NCI-H446 treated with DMSO at 0.1 percent for 48 hours (cell line): Measurements from ENCODE around the gene IGFL3.
"Not testable (repeated sequence)": the region's sequence is repeated elsewhere in the genome, so short reads cannot be mapped to it uniquely, and the experiment has no call there.

Source experiments
- DNase-seq: peaks from one replicate; lab custom pipeline; 2025; lab: John Stamatoyannopoulos, UW

The IGFL3 gene

DNA sequence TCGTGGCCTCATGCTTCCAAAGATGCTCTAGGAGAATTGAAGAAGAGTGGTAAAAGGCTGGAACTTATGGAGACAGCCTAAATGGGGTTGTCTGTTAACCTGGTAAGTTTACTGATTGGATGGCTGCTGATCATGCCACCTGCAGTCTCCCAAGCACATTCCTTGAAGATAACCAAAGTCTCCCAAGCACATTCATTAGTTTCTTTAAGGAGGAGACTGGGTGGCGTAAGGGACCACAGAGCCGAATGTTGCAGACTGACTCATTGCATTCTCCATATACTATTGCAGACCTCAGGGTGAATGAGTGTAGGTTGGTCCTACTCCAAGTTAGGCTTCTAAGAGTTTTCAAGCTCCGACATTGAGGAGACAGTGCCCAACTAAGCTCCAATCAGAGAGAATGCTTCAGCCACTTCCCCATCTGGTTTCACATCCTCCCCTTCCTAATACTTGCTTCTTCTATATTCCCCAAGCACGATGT is at the start of gene IGFL3:
Gene IGFL3 (minus strand): TSS at position 51 of the 478 bp plus-strand sequence. CDS start 39 bp downstream, at position 12.
- no peak for DNase-seq

DNA sequence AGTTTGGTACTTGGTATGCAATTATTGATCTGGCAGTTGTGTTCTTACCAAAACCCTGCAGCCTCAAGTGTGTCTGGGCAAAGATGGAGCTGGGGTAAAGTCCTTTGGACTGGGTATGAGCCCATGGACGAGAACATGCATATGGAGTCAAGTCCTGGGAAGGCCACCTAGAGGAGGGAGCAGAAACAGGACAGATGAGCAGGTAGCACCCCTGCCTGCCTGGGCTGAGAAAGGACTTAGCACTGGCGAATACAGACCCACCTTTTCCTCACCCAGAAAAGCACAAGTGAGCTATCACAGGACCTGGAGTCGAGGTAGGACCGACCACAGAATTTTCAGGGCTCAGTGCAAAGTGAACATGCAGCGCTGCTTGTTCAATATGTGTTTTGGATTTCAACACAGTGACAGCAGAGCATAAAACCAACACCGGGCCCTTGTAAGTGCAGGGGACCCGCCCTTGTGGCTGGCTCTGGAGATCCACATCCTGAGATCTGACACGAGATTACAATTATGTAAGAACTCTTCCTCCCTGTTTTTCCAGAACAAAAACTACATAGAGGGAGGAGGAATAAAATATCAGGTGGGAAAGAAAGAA is 49.5 kb upstream of the IGFL3 start:
- no peak for DNase-seq

DNA sequence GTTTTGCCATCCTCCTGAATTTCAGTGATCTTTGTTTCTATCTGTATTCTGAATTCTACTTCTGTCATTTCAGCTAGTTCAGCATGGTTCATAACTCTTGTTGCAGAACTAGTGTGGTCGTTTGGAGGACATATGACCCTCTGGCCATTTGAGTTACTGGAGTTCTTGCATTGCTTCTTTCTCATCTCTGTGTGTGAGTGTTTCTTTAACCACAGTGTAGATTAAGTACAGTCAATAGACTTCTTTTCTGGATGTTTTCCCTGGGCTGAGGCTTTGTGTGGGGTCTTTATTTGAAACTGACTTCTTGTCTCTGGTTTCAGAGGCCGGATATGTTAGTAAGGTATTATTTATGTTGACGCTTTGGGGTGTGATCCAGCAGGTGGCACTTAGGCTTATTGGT is 38.2 kb upstream of the IGFL3 start:
- no peak for DNase-seq

DNA sequence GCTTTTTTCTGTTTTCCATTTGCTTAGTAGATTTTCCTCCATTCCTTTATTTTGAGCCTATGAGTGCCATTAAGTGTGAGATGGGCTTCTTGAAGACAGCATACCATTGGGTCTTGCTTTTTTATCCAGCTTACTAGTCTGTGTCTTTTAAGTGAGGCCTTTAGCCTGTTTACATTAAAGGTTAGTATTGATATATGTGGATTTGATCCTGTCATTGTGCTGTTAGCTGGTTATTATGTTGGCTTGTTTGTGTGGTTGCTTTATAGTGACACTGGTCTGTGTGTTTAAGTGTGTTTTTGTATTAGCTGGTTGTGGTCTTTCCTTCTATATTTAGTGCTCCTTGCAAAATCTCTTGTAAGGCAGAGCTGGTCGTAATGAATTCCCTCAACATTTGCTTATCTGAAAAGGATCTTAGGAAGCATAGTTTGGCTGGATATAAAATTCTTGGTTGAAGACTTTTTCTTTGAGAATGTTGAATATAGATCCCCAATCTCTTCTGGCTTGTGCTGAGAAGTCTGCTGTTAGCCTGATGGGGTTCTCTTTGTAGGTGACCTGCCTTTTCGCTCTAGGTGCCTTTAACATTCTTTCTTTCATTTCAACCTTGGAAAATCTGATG is 37.3 kb upstream of the IGFL3 start:
- not testable (repeated sequence) for DNase-seq

DNA sequence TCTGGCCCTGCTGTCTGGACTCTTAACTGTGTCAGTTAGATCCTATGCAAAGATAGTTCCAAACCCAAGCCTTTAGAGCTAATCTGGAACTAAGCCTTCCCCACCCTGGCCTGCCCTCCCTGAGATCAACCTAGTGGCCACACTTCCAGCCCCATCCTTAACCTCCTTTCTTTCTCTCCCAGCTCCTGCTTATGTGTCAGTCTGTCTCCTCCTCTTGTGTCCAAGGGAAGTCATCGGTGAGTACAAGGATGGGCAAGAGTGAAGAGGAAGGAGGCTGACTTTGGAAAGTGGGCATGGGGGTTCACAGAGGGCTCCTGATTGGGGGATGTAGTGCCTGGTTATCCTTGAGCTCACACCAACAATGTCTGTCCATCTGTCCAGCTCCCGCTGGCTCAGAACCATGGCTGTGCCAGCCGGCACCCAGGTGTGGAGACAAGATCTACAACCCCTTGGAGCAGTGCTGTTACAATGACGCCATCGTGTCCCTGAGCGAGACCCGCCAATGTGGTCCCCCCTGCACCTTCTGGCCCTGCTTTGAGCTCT is 35.8 kb upstream of the IGFL3 start:
- no peak for DNase-seq

DNA sequence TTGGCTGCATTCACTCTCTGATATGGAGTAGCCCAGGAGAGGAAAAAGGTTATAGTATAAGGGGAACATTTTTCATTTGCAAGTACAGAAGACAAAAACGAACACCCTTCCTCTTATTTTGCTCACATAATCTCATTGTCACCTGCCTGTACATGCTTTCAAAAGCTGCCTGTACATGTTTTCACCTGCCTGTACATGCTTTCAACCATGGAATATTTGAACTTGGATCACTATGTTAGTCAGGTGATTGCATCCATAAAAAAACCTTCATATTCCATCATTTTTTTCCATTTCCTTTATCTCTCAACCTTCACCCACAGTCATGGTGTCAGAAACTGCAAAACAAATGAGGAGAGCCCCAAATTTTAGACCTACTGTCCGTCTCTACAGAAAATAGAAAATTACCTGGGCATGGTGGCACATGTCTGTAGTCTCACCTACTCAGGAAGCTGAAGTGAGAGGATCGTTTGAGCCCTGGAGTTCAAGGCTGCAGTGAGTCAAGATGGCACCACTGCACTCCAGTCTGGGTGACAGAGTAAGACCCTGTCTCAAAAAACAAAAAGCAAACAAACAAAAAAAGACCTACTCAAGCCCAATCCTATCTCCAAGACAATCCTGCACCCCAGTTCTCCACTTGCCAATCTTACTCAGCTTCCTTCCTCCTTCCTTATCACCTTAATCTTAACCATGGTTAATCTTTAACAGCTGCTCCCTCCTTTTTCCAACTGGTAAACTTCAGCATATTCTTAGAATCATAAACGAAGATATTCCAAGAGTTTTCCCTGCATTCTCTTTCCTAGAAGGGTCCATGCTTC is 35.1 kb upstream of the IGFL3 start:
- no peak for DNase-seq

DNA sequence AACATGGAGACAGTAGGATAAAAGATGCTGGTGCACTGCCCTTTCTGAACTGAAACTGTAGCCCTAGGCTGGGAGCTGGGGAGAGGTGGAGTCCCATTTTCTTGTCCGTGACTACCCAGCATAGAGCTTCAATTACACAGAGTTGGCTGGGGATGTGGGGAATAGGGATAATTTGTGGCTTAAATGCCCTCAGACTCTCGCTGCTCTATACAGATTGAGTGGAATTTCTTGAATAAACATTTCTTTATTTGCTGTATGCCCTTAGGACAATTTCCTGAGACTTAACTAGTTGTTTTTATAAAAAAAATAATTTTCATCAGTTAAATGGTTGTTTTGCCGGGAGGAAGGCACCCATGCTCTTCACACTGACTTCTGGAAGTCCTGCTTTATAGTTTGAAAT is 30.7 kb upstream of the IGFL3 start:
- no peak for DNase-seq

DNA sequence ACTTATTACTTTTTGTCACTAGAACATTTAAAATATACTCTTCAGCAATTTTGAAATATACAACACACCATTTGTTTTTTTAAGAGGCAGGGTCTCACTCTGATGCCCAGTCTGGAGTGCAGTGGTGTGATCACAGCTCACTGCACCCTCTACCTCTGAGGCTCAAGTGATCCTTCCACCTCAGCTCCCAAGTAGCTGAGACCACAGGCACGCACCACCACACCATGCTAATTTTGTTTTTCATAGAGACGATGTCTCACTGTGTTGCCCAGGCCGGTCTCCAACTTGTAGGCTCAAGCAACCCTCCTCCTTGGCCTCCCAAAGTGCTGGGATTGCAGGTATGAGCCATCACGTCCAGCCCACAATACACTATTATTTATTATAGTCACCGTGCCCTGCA is 26.1 kb upstream of the IGFL3 start:
- DNase-seq: no peak

DNA sequence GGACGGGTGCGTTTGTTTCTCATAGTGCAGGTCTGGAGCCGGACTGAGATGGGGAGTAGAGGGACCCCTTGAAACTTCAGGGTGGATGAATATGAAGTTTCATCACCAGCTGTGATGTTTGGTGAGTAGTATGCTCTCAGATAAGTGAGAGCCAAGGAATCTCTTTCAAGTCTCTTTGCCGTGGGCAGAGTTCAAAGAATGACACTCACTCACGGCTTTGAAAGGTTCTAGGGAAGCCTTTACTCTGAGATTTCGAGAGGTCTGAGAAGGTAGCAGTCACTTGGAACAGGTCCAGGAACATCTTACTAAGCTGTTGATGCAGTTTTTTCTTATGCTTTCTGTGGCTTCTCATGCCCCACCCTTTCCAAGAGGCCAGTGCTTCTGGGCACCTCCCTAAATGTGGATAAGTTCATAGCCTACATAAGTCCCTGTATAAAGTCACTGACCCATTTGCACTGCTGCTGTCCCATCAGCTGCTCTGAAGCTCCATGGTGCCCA is 23.4 kb upstream of the IGFL3 start, which contains the start of gene IGFL2:
Gene IGFL2 (plus strand): TSS at position 448 of the 498 bp plus-strand sequence. CDS start 41 bp downstream, at position 489.
- no peak for DNase-seq

DNA sequence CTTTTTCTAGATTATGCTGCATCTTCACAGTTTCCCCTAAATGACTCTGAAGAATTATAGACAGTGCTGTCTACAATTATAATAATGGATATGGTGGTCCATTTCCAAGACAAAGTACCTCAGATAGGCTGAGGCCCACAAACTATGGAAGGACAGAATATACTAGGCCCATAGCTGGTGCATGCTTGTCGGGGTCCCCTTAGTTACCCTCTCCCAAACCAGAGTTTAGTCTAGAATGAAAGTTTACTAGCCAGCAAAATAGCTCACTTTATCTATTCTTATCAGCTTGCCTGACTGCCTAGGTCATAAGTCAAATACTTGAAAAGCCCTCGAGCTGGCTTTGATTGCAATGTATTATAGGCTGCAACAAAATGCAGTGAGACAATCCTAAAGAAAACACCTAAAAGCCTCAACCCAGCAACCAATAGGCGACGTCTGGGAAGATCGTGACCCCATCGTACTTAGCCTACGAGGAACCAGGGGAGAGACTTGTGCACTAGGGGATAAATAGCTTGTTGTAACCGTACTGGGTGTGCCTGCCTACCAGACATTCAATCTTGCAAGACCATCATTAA is 22.8 kb upstream of the IGFL3 start:
- no peak for DNase-seq

DNA sequence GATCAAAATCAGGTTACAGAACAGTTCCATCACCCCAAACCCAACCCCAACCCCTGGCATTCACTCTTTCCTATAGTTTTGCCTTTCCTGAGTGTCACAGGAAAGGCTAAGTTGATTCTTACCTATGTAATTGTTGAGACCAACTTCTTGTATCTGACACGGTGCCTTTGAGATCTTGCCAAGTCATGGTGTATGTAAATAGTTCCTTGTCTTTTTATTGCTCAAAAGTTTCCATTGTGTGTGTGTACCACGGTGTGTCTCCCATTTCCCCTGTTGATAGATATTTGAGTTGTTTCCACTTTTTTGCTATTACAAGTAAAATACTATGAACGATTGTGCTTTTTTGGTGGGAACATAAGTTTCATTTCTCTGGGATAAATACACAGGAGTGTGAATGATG is 20.3 kb upstream of the IGFL3 start:
- no peak for DNase-seq

DNA sequence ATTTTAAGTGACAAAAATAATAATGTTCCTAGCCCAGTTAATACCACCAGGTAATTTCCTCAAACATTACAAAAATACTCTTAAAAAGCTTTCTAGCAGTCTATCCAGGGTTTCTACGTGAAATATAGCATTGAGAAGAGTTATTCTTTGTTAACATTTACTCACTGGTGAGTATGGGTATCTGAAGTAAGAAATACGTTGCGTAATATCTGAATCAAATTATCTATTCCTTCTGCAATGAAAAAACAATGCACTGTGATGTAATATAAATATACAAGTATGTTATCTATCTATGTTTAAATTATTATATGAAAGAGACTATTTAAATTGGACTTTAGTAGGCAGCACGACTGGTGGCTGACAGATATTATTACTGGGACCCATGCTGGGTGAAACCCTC is 17.8 kb upstream of the IGFL3 start:
- DNase-seq: no peak

DNA sequence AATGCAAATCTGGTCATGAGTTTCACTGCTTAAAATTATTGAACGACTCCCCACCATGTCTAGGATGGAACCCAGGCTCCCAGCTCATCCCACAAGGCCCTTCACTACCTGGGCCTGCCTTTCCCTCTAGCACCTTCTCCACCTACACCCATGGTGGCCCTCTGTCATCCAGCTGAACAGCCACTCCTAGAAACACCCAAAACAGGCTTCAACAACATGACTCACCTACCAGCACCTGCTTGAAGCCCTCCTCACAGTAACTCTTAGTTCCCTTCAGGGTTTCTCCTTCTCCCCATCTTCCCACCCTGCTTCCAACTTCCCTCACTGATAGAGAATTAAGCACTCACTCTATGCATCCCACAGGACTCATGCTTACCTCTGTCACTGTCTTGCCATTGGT is 16.9 kb upstream of the IGFL3 start:
- no peak for DNase-seq

DNA sequence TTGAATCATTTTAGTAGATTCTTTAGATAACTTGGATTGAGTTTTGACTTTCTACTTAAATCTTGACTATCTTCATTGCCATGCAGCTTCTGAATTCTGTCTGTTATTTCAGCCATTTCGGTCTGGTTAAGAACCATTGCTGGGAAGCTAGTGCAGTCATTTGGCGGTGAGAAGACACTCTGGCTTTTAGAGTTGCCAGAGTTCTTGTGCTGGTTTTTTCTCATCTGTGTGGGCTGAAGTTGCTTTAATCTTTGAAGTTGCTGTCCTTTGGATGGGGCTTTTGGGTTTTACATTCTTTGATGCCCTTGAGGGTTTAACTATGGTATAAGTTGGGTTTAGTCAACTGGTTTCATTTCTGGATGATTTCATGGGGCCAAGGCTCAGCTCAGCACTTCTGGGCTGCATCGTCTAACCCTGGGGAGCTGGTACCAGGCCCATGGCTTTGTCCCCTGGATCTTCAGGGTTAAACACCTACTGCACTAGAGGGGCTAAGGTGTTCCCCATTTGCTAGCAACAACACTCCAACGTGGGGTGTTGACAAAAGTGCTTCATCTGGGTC is 13.5 kb upstream of the IGFL3 start:
- DNase-seq: no peak

DNA sequence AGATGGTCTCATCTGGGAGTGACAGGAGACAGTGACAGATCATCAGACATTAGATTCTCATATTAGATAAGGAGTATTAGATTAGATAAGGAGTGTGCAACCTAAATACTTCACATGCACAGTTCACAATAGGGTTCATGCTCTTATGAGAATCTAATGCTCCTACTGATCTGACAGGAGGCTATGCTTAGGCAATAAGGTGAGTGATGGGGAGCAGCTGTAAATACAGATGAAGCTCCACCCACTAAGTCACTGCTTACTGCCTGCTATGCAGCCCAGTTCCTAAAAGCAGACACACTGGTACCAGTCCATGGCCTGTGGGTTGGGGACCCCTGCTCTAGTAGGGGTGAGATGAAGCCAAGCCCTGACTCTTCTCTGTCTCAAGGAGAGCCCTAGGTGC is 10.0 kb upstream of the IGFL3 start:
- no peak for DNase-seq

DNA sequence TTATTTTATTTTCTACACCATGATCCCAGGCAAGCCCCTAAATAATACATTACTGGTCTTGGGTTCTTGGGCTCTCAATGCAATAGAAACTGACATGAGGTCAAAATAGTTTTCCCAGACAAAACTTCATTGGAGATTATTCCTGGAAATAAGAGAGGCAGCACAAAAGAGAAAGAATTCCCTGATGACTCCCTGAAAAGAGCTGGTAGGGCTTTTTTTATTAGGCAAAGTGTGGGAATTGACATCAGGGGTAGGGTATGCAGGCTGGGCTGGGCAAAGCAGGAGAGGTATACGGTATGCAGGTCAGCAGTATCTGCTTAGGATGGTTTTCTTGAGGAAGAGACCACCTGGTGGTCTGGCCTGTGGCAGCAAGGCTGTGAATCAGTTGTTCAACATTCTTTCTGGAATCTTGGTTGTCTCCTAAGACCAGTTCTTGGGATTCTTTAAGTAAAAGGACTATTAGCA is 9.3 kb upstream of the IGFL3 start:
- no peak for DNase-seq

DNA sequence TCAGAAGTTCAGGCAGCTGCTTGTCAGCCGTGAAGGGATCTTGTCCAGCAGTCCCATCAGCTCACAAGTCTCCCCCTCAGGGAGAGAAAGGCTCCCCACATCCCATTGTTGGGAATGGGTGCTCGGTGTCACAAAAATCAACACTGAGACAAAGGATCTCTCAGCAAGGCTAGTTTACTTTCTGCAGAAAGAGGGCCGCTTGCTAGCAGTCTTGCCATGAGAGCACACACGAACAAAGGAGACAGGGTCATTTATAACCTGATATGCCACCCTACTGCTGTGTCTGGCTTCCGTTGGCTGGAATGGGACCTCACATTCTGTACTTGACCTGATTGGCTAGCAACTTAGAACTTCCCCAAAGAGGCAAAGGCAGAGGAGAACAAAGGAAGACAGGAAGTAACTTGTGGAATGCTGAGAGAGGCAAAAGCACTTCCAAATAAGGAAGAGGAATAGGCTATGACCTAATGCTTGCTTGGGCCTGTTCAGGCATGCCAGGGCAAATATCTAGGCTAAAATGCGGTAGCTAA is 8.7 kb upstream of the IGFL3 start:
- no peak for DNase-seq

DNA sequence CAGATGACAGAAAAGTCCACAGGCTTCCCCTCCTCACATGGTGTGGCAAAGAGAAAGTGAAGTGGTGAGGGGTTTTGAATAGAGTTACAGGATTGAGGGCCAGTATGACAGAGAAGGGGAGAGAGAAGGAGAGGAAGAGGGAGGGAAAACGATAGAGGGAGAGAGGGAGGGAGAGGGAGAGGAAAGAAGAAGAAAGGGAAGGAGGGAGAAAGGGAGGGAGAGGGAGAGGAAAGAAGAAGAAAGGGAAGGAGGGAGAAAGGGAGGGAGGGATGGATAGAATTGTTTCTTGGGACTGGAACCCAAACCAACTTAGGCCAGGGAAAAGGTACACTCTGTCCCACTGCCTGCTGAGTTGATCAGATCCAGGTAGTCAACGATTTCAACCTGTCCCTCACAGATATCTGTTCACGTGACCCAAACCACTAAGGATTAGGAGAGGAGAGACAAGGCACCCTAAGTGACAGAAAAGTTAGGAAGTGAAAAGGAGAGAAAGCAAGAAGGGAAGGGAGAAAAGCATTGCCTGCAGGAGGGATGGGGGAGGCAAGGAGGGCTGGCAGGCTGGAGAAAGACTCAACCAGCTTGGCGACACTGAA is 8.1 kb upstream of the IGFL3 start:
- no peak for DNase-seq

DNA sequence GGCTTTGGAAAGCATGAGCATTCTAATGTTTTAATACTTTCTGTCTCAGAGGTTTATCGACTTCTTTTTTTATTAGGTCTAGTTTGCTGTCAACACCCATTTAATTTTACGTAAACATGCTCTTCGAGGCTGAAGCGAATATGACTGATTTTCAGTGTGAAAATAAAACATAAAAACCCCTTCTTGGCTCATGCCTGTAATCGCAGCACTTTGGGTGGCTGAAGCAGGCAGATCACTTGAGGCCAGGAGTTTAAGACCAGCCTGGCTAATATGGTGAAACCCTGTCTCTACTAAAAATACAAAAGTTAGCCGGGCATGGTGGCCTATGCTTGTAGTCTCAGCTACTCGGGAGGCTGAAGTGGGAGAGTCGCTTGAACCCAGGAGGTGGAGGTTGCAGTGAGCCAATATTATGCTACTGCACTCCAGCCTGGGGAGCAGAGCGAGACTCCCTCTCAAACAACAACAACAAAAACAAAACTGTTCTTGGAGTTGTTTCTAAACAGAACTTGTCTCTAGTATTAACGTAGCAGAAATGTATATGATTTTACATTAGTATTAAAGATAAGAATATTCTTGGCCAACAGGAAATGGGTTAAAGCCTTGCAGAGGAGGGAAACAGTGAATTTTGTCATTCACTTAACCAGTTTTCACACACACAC is 7.1 kb upstream of the IGFL3 start:
- no peak for DNase-seq

DNA sequence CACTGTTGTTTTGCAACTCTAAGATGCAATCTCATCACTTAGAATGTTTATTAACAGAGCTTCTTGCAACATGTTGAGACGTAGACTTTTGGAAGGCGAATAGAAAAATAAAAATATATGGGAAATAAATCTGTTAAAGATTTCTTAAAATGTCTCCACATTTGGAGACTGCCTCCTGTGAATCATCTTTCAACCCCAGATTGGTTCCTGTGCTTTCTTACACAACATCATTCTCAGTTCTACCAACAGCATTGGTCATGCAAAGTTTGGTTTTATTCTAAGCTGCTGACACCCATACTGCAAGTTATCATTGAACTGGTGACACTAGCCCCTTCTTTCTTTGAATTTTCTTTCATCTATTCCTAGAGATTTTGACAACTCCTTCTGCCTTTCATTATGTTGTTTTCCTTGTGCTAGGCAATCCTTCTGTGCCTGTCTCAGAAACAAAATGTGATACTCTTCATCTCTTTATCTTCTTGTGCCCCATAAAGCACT is 1.6 kb upstream of the IGFL3 start:
- no peak for DNase-seq
